ENCODE results near the gene RNPEPL1.
A peak's percentile ranks its signal among the peaks of the same experiment; 100 is the strongest.
"Not testable (repeated sequence)": the region's sequence is repeated elsewhere in the genome, so short reads cannot be mapped to it uniquely, and the experiment has no call there.

The RNPEPL1 gene

GRCh38 chr2:240539101-240539500, 29.2 kb upstream of the RNPEPL1 start:
- DNase-seq: not testable (repeated sequence)

GRCh38 chr2:240539906-240540305, 28.4 kb upstream of the RNPEPL1 start:
- no peak for DNase-seq

- DNase-seq: no peak
These were observed 17.0 kb upstream of the RNPEPL1 start for GRCh38 chr2:240551288-240551687.

GRCh38 chr2:240551811-240552210, 16.5 kb upstream of the RNPEPL1 start:
- no peak for DNase-seq

GRCh38 chr2:240553956-240554480, 14.3 kb upstream of the RNPEPL1 start:
- DNase-seq: no peak

- DNase-seq: no peak
These were observed 13.4 kb upstream of the RNPEPL1 start for GRCh38 chr2:240554767-240555493.

GRCh38 chr2:240555541-240556250, 12.6 kb upstream of the RNPEPL1 start:
- DNase-seq: no peak

GRCh38 chr2:240556553-240557100, 11.7 kb upstream of the RNPEPL1 start:
- DNase-seq: no peak

GRCh38 chr2:240557101-240557751, 11.1 kb upstream of the RNPEPL1 start:
- no peak for DNase-seq

- DNase-seq: no peak
These were observed 10.5 kb upstream of the RNPEPL1 start, which contains the start of gene ANKMY1 for GRCh38 chr2:240557808-240558207. Gene ANKMY1 (minus strand): TSS chr2:240557988. CDS start chr2:240557335, 653 bp downstream.

GRCh38 chr2:240558236-240558761, 10.0 kb upstream of the RNPEPL1 start:
- DNase-seq: no peak

- no peak for DNase-seq
These were observed 9.0 kb upstream of the RNPEPL1 start for GRCh38 chr2:240559286-240559685.

- DNase-seq: peak; percentile 79 to 88
These were observed 8.2 kb upstream of the RNPEPL1 start, which contains the start of gene DUSP28 for GRCh38 chr2:240560084-240560479. Gene DUSP28 (plus strand): TSS chr2:240560357. CDS start chr2:240560685, 328 bp downstream.

GRCh38 chr2:240560480-240561324, 7.6 kb upstream of the RNPEPL1 start:
- DNase-seq: peak; percentile 95 to 97

- no peak for DNase-seq
These were observed 6.8 kb upstream of the RNPEPL1 start for GRCh38 chr2:240561325-240561971.

- not testable (repeated sequence) for DNase-seq
These were observed 5.1 kb upstream of the RNPEPL1 start for GRCh38 chr2:240563231-240563630.

GRCh38 chr2:240563951-240564560, 4.2 kb upstream of the RNPEPL1 start:
- DNase-seq: no peak

- DNase-seq: no peak
These were observed 3.5 kb upstream of the RNPEPL1 start for GRCh38 chr2:240564561-240565332.

GRCh38 chr2:240565333-240566202, 2.7 kb upstream of the RNPEPL1 start:
- no peak for DNase-seq

All from NCI-H2081 (cell line).